PFSK-1 (cell line): ENCODE results near the gene DNASE1L2.

Experiments
- POLR2AphosphoS5 ChIP-seq: IDR thresholded peaks from 2 replicates; pipeline ENCODE4 v1.6.1; 2012; ENCODE audit warnings: low read depth, mild to moderate bottlenecking, control low read depth, low read length, moderate library complexity
- REST ChIP-seq, 2 experiments: IDR thresholded peaks; 2 replicates each; pipeline versions ENCODE4 v1.6.1 to v1.8.0; 2011 to 2012; ENCODE audit warnings: low read depth in 2 of 2, low read length in 2 of 2, control low read depth in 1 of 2, inconsistent platforms in 1 of 2, mild to moderate bottlenecking in 1 of 2, moderate library complexity in 1 of 2; ENCODE audit not compliant: insufficient read depth in 1 of 2
- SIN3A ChIP-seq: IDR thresholded peaks from 2 replicates; pipeline ENCODE4 v1.6.1; 2012; ENCODE audit warnings: mild to moderate bottlenecking, low read length, moderate library complexity, borderline replicate concordance; ENCODE audit not compliant: insufficient read depth

GRCh38 chr16:2212362-2213324, 23.6 kb upstream of the DNASE1L2 start:
- TF ChIP-seq SIN3A (0 out of 2 replicates have a peak, but pooled peaks have one; percentile 36), REST (IDR thresholded peaks at IDR 0.05; ENCODE audit: insufficient read depth in 1 of 2, low read depth in 2 of 2, low read length in 2 of 2) (no peak), POLR2AphosphoS5 (no peak)
